ENCODE measurements around the gene PLCXD3.

PLCXD3 gene

DNA sequence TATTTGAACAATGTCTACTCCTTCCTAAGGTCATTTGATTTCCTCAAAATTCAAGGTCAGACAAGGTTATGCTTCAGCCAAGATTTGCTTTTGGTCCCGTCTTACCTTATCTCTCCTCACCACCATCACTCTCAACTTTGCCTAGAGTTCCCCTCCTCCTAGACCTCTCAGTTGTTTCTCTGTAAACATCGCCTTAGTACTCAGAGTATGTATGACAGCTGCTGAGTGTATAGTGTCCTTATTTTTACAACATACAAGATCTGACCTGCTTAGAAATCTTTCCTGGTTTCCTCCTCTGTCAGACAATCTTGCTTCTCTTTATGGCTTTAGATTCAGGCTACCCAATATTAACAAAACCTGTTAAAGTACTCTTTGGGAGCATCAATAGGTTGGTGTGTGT, 247.1 kb downstream of the PLCXD3 start:
- Histone ChIP-seq H3K4me3 (ENCODE audit: low read length) (no peak overlapping the region), H3K36me3 (ENCODE audit: control insufficient read depth, insufficient read depth, low read length) (no peaks in the 10 kb centered on the region), H3K27ac (ENCODE audit: low read depth, low read length) (no peak overlapping the region), H3K27me3 (ENCODE audit: control insufficient read depth, insufficient read depth, low read length) (no peaks in the 10 kb centered on the region), H3K4me1 (ENCODE audit: control insufficient read depth, insufficient read depth, low read length) (no peaks in the 10 kb centered on the region), H3K9ac (ENCODE audit: low read length) (no peak overlapping the region)

Data from rectal smooth muscle tissue (tissue), 1 donor.